ENCODE measurements around the gene NHLH1. TPM values are rescaled to one million over a fixed set of nuclear protein-coding genes. Genes with fewer than 3 reads are reported as not detected.

The NHLH1 gene
- total RNA-seq, 1 donor from 2014 or later = under 0.01 TPM

DNA sequence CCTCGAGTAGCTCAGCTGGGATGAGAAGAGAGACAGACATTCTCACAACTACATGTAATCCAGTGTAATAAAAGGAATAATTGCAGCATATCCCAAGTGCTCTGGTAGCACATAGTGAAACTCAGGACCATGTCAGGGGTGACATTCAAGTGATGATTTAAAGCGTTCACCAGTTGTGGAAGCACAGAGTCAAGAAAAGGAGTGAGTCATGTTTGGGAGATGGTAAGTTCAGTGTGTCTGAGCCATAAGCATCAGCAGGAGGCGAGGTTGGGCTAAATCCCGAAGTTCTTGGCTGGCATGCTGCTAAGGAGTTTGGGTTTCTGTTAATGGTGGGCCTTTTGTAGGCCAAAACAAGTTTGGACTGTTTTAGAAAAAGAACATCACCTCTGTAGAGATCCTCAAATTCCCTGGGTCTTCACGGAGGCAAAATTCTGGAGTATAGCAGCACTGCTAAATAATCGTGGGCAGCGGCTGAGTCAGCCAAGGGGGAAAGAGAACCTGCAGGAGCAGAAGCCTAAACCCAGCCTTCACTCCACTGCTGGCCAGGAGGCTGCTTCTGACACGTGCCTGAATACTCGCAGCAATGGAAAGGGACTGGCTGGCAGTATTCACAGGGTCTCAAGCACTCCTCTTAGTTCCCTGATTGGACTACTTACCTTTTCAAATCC, 7.2 kb upstream of the NHLH1 start:
- no peak for DNase-seq

DNA sequence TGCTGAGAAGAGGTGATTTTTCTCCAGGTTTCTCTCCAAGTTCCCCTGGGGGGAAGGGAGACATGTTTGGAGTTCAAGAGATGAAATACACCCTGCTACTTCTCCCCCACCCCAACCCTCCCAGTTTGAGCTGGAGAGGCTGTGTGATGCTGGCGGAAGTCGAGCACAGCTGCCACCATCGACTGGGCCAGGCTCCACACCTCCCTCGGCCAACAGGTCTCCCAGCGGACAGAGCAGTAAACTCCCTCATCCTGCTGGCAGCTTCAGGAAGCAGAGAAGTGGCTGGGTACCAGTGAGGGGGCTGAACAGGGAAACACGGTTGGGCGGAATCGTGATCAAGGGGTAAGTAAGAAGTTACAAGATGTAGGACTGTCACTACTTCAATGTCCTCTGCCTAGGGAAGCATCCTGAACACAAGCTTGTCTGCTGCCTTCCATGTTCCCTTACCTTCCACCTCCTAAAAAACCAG, 6.6 kb upstream of the NHLH1 start:
- DNase-seq = no peak

DNA sequence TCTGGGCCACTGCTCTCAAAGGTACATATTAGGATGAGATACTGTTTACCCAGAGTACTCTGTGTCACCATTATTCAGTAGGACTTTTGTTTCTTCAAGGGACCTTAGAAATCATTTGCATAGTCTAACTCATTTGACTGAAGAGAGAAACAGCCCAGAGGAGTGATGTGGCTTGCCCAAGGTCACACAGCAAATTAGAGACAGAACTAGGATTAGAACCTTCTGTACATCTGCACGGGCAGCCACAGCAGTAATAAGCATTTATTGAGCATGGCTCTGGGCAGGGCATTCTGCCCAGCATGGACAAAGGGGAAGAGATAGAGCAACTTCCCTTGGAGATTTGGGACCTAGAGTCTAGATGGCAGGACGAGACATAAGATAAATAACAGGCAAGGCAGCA, 5.7 kb upstream of the NHLH1 start:
- no peak for DNase-seq

DNA sequence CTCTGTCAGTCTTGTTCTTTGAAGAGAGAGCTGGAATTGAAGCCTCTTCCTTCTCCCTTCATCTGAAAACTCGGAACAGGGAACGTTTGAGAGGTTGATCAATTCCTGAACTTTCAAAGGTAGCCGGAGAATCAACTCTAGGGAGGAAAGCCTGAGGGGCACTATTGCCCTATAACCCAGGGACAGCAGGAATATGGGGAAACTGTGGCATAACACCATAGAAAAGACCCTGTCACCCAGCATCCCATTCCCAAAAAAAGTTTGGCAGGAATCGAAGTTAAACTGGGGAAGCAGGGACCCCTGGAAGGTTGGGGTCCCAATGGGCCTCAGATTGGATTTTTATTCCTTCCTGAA, 5.1 kb upstream of the NHLH1 start:
- DNase-seq = no peak

DNA sequence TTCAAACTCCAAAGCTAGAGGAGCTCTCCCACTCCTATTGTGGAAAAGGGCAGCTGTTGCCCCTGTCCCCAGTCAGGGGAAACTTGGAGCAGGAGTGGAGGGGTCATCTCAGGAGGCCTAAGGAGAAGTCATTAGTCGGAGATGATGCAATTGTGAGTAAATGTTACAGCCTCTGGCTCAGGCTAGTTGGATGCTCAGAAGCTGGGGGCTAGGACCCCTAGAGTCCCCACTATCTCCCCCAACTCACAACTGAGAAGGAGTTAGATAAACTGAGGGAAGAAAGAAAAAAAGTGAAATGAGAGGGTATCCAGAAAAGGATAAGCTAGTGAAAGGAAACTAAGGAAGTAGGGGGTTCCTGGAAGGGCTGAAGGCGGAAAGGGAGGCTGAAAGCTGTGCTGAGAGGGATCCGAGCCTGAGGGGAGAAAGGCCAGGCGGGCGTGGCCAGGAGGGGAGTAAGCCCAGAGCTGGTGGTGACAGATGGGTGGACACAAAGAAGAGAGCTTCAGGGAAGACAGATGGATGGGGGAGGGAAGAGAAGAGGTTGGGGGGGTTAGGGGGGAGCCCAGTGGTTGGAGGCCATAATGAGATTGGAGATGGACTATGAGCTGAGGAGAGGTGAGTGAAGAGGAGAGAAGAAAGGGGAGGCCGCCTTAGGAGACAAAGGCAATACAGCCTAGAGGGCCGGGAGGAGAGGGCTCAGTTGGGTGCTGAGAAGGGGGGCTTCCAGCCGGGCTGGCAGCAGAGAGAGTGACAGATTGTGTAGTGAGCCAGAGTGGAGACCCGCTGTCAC, 4.5 kb upstream of the NHLH1 start:
- DNase-seq = no peak

DNA sequence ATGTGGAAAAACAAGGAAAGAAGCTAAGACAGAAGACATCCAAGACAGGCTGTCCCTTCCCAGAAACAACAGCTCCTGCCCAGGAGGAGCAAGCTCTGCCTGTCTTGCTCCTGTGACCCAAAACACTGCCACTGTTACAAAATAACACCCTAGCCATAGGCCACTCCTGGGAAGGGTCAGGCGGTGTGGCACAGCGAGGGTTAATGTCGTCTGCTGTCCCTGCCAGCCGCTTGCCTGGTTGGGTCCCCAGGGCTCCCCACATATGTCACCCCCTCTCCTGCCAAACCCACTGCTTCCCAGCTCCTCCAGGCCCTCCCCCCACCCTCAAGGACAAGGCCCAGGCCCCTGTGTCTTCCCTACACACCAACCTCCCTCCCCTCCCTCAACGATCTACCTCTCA, 3.9 kb upstream of the NHLH1 start:
- no peak for DNase-seq

DNA sequence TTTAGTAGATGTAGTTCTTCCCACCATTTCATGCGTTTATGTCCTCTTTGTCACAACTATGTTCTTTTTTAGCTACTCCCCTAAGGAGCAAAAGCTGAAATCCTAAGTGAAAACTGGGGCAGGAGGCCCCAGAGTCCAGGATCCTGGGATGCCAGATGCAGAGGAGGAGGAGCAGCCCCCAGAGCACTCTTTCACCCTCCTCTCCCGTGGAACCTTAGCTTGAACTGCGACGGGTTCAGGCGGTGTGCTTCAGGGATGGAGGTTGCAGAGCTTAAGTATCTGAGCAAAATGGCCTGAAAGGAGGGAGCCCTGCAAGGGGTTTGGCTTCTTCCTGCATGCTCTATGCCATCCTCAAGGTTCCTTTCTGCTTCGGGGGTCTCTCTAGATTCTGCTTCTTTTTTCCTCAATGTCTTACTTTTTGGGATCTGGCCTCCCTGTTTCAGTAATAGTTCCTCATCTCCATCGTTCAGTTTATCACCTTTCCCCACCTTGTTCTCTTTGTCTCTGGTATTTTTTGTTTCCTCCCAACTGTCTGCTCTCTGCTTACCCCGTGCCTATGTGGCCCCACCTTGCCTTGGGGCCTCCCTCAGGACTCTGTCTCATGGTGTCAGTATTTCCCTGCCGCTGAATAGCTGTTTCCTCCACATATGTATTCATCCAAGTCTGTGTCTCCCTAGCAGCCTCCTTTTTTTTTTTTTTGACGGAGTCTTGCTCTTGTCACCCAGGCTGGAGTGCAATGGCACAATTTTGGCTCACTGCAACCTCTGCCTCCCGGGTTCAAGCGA, 2.7 kb upstream of the NHLH1 start:
- no peak for DNase-seq

DNA sequence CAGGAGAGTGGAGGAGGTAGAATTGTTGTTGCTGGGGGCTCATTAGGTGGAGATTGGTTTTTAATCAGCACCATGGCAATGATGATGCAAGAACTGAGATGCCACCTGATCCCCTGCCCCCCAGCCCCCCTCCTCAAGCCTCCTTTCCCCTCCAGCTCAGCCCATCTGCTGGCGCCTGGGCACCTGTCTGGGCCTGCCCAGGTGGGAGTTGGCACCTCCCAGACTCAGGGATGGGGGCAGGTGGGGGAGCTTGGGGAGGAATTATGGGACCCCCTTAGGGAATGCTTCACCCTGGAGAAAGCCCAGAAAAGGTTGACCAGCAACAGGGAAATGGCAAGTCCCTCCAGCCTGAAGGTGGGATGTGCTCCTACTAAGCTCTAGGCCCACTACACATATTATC, 1.5 kb upstream of the NHLH1 start:
- no peak for DNase-seq

DNA sequence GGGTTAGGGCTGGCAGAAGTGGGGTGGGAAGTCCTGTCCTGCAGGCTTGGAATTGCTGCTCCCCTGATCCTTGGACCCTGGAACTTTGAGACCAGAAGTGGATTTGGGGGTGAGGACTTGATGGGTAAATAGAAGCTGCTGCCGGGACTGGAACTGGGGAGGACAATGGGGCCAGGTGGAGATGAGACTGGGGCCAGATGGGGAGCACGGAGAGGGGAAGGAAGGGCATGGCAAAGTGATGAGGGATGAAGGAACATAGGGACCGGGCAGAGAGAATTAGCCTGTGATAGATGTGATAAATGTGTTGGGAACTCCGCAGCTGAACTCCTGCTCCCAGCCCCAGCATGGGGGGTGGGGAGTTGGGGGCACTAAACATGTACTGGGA, 637 bp downstream of the NHLH1 start:
- DNase-seq = no peak

DNA sequence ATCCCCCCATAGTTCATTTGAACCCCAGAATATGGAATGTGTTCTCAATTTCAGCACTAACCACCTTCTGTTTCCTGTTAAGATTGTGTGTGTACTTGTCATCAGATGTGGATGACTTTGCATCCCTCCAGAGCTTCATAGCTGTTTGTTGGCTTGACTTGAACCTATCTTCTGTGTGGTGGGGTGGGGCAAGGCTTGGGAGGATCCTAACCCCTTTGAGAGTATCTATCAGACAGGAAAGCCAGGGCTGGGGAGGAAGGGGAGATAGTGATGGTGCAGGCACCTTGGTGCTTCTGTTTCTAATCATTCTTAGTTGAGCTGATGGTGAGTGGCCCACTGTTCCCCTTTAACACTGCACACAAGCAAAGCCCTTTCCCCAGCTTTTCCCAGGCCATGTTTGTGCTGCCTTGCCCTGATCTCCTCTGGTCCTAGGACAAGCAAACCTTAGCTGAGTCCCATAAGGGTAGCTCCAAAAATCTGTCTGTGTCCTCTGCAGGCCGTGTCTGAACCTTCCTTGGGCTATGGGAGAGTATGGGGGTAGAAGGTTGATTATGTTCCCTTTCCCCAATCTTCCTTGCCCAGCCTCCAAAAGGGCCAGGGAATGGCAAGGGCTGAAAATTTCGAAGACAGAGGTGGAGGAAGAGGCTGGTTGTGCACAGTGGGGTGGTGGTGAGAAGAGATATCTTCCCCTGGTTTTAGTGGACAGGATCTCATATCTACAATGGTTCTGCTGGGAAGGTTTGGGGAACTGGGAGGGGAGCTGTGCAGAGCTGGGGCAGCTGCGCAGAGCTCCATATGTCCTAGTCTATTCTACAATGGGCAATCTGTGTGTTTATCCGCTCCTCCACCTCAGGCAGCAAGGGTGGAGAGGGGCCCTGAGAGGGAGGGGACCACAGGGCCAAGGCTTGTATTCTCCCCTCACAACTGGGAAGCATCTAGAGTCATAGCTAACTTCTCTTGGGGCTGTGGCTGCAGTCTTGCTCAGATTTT, 1.4 kb downstream of the NHLH1 start:
- no peak for DNase-seq

DNA sequence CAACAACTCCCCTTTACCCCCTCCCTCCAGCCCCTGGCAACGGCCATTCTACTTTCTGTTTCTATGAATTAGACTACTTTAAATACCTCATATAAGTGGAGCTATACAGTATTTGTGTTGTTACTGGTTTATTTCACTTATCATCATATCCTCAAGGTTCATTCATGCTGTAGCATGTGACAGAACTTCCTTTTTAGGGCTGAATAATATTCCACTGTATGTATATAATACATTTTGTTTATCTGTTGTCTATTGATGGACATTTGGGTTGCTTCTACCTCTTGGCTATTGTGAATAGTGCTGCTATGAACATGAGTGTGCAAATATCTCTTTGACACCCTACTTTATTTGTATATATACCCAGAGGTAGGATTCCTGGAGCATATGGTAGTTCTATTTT, 2.2 kb downstream of the NHLH1 start:
- no peak for DNase-seq

DNA sequence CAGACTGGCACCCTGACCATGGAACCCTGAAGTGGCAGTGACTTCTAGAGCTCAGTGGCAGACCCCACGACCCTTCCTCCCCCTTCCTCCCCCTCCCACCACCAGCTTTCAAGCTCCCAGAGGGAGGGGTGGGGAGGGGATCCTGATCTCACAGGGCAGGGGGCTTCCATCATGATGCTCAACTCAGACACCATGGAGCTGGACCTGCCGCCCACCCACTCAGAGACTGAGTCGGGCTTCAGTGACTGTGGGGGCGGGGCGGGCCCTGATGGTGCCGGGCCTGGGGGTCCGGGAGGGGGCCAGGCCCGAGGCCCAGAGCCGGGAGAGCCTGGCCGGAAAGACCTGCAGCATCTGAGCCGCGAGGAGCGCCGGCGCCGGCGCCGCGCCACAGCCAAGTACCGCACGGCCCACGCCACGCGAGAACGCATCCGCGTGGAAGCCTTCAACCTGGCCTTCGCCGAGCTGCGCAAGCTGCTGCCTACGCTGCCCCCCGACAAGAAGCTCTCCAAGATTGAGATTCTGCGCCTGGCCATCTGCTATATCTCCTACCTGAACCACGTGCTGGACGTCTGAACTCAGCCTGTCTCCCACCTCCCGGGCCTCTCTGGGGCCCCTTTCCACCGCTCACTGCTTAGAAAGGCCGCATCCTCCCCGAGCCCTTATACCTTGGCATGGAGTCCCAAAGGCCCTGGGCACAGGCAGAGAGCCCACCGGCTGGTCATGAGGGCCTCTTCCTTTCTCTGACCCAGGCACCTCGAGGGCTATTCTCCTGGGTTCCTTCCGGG, 3.9 kb downstream of the NHLH1 start:
- DNase-seq = no peak

DNA sequence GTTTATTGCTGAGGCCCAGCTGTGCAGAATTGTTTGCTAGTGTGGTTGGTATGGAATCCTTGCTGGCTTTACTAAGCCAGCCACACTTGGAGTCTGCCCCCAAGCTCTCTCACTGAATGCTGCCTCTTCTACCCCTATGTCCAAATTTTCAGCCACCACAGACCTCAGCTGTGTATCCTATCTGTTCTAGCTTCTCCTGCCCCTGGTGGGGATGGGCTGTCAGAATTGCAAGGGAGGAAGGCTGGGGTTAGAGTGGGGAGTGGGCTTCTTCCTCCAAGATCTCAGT, 4.4 kb downstream of the NHLH1 start:
- DNase-seq = no peak

DNA sequence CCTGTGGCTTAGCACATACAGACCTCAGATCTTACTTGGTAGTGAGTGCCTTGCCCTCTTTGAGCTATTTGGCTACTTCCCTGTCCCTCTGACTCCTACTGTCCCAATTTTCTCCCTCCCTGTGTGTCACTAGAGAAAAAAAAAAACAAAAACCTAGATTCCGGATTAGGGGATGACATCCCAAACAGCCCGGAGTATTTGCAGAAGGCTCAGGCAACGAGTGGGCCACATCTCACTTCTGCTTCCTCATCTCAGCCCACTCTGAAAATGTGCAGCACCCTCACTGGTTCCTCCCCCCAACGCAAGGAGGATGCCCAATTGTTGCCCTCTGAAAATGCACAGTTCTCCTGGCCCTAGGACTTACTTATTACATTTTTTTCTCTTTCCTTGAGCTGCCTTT, 4.9 kb downstream of the NHLH1 start:
- DNase-seq = no peak

DNA sequence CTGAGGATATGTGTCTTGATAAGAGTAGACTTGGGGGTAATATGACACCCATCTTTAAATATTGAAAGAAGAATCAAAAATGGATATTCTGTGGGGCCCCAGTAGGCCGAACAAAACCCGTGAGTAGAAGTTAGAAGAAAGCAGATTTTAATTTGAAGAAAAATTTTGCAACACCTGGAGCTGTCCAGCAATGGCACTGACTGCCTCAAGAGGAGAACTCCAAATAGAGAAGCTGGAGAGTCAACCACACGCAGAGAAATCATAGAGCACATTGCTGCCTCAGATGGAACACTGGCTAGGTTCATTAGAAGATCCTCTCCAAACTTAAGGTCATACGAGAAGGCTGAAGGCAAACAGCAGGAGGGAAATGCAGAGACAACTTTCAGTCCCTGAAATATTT, 6.8 kb downstream of the NHLH1 start:
- no peak for DNase-seq

DNA sequence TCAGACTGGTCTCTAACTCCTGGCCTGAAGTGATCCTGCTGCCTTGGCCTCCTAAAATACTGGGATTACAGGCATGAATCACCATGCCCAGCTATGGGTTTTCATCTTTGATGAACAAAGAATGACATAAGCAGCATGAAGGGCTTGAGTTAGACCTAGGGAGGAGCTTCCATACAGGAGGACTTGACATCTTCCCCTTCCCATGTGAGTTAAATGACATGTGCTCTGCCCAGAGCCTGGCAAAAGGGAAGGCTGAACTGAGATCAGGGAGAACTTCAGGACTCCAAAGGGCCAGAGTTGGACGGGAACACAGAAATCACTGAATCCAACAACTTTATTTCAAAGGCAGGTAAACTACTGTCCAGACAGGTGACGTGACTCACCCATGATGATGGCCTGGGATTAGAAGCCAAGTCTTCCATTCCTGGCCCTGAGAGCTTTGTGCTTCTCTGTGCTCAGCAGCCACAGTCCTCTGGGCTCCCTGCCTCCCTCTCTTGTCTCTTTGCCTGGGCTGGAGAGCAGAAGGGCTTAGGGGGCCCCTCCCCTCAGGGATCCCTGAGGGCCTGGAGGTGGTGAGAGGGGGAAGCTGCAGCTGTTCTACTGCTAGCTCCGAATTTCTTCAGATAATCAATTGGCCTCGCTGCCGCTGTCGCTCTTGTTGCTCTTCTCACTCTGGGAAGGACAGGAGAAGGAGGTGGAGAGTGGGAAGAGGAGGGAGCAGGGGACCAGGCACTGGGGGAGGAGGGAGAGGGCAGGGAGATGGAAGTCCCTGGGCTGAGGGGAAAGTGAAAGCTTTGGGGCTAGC, 7.6 kb downstream of the NHLH1 start:
- DNase-seq = no peak

DNA sequence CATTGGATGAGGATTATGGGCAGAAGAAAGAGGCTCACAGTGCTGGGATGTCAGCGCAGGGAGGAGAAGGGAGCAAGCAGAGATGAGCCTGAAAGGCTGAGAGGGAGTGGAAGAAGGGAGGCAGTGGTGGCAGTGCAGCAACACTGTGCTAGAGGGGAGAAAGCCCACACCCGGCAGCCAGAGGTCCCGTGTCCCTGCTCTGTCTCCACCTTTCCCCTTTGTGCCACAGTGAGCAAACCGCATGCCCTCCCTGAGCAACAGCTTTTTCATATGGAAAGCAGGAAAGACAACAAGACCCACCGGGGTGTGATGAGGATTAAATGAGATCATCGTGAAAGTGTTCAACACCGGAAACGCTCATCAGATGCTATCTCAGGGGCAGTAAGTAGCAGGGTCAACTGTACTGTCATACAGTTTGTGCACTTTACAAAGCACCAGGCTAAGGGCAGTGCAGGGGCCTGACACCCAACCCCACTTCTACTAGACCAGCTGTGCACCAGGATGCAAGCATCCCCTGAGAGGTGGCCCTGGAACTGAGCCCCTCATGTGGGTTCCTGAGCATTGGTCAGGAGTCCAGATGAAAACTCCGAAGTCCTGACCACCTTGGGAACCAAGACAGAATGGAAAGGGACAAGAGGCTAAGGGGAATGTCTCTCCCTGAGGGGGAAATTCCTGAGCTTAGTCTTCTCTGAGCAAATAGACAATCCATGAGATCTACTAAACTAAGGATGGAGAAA, 9.1 kb downstream of the NHLH1 start:
- DNase-seq = peak; percentile 13

DNA sequence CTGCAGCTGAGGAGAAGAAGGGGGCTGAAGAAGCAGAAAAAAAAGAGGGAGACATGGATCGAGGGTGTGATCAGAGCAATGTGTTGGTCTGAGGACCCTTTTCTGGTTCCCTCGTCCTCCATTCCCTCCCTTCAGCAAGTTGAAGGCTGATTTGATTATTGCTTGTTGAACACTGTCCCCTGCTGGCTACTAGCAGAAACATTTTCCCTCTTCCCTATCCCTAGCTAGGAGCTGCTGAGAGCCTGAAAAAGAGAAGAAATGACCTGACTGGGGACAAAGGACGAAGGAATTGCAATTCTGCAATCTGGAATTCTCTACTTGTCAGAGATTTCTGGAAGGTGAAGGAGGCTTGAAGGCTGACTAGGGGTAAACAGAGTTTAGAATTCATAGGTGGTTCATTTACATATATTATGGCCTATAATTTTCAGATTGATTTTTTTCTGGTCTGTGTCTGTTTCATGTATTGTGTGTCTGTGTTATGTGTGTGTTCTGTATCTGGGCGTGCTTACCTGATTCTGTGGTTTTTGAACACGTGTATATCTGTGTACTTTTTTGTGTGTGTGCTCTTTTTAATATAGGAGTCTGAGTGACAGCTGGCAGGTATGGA, 9.8 kb downstream of the NHLH1 start:
- DNase-seq = peak; percentile 77

DNA sequence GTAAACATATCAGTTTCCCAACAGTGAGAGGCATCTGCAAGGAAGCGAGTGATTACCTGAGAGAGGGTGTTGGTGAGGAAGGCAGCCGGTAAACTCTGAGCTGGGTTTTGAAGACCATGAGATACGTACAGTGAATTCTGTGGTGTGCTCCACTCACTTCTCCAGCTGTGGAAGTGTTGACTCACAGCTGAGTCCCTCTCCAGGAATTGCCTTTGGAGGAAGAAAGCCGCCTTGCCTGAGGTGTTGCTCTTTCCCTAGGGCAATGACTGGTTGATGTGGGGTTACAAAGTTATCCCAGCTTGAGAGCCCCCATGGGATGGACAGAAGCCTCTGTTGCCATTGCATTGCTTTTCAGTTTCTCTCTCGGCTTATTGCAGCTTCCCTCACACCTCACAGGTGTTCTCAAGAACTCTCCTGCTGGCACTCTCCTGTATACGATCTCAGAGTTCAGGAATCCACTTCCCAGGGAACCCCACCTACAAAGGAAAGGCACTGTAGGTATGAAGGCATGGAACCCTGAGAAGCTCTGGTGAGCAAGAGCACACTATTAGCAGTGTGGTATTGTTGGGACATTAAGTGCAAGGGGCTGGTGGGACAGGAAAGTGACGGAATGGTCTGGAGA, 10.8 kb downstream of the NHLH1 start:
- DNase-seq = no peak

Measured in dermis blood vessel endothelial cell (primary cell).